ENCODE measurements around the gene NTSR1.

GRCh38 chr20:62706344-62706743 is 2.3 kb upstream of the NTSR1 start:
- no peak for TF ChIP-seq CTCF (conservative IDR thresholded peaks at IDR 0.05 in 1 of 2, IDR thresholded peaks at IDR 0.05 in 1 of 2; ENCODE audit: extremely low read depth in 1 of 2, insufficient read depth in 1 of 2, low read depth in 1 of 2, low read length in 2 of 2)
- TF ChIP-seq EZH2 (IDR thresholded peaks at IDR 0.05; ENCODE audit: borderline replicate concordance, low read length) = no peak

Measured in mammary epithelial cell (primary cell).